CD14-positive monocyte (primary cell): ENCODE measurements around the gene DGKH. TPM values are rescaled to one million over a fixed set of nuclear protein-coding genes. Genes with fewer than 3 reads are reported as not detected.

ENCODE experiments used
- DNase-seq, 3 donors: peaks; one replicate each; pipeline ENCODE4 v3.0.0-alpha.2; 2011 to 2022
- H2AFZ ChIP-seq: 2 replicates; pipeline ENCODE4 v1.6.0; 2012; ENCODE audit warnings: mild to moderate bottlenecking, low read depth, low read length, inconsistent platforms; ENCODE audit not compliant: insufficient read depth, poor library complexity, severe bottlenecking
- H3K27ac ChIP-seq, 2 donors: 1 replicate in 1 of 2; 2 replicates in 1 of 2; pipeline ENCODE4 v1.5.1; 2012 to 2013; ENCODE audit warnings: low read length in 2 of 2, control low read depth in 1 of 2, inconsistent platforms in 1 of 2, low read depth in 1 of 2, mild to moderate bottlenecking in 1 of 2
- H3K27me3 ChIP-seq, 2 donors: one replicate each; pipeline versions ENCODE4 v1.6.0 to v1.6.1; 2011 to 2013; ENCODE audit warnings: low read length in 2 of 2; ENCODE audit not compliant: control insufficient read depth in 2 of 2, insufficient read depth in 2 of 2
- H3K36me3 ChIP-seq, 2 donors: replicated peaks in 1 of 2; 1 replicate in 1 of 2; 2 replicates in 1 of 2; pipeline versions ENCODE4 v1.5.1 to v1.6.1; 2012 to 2013; ENCODE audit warnings: low read length in 2 of 2, control low read depth in 1 of 2, inconsistent platforms in 1 of 2, mild to moderate bottlenecking in 1 of 2; ENCODE audit not compliant: insufficient read depth in 2 of 2, control insufficient read depth in 1 of 2
- H3K4me1 ChIP-seq, 2 donors: 1 replicate in 1 of 2; 2 replicates in 1 of 2; pipeline versions ENCODE4 v1.5.1 to v1.6.1; 2012 to 2013; ENCODE audit warnings: low read length in 2 of 2, control low read depth in 1 of 2, inconsistent platforms in 1 of 2, mild to moderate bottlenecking in 1 of 2, moderate library complexity in 1 of 2; ENCODE audit not compliant: insufficient read depth in 2 of 2, control insufficient read depth in 1 of 2
- H3K4me2 ChIP-seq: replicated peaks from 2 replicates; pipeline ENCODE3; 2012; ENCODE audit warnings: low read length, moderate library complexity, mild to moderate bottlenecking; ENCODE audit not compliant: poor library complexity, severe bottlenecking; ENCODE audit errors: extremely low read depth
- H3K4me3 ChIP-seq, 3 experiments: fragments of 200-600 bp in 1 of 3; sonication (generic) in 1 of 3; replicated peaks in 1 of 3; 1 replicate in 2 of 3; 2 replicates in 1 of 3; pipeline ENCODE4 v1.5.1; 2011 to 2013; ENCODE audit warnings: low read length in 3 of 3, mild to moderate bottlenecking in 3 of 3, control low read depth in 2 of 3, low read depth in 2 of 3, inconsistent platforms in 1 of 3, moderate library complexity in 1 of 3
- H3K79me2 ChIP-seq: 2 replicates; pipeline ENCODE4 v1.6.0; 2012; ENCODE audit warnings: mild to moderate bottlenecking, control low read depth, inconsistent platforms, low read length, moderate library complexity; ENCODE audit not compliant: insufficient read depth
- H3K9ac ChIP-seq: 2 replicates; pipeline ENCODE4 v1.6.0; 2017; ENCODE audit warnings: low read length, mild to moderate bottlenecking; ENCODE audit not compliant: insufficient read depth, poor library complexity, severe bottlenecking
- H3K9me3 ChIP-seq, 2 donors: replicated peaks in 1 of 2; 1 replicate in 1 of 2; 2 replicates in 1 of 2; pipeline versions ENCODE4 v1.5.1 to v1.6.1; 2012 to 2013; ENCODE audit warnings: low read length in 2 of 2, control low read depth in 1 of 2; ENCODE audit not compliant: control insufficient read depth in 1 of 2, insufficient read depth in 1 of 2
- H4K20me1 ChIP-seq: 2 replicates; pipeline ENCODE4 v1.6.0; 2012; ENCODE audit warnings: mild to moderate bottlenecking, low read length, control low read depth, moderate library complexity; ENCODE audit not compliant: insufficient read depth
- H3K27ac Mint-ChIP-seq, 7 donors: one replicate each; pipeline ENCODE4 v1.8.0; 2020; ENCODE audit warnings: mild to moderate bottlenecking in 7 of 7, mixed read lengths in 7 of 7, moderate library complexity in 6 of 7, inconsistent platforms in 2 of 7
- H3K27me3 Mint-ChIP-seq, 3 donors: one replicate each; pipeline ENCODE4 v1.8.0; 2021 to 2022; ENCODE audit warnings: low read depth in 3 of 3, mild to moderate bottlenecking in 3 of 3, mixed read lengths in 3 of 3, moderate library complexity in 3 of 3, inconsistent platforms in 1 of 3
- H3K36me3 Mint-ChIP-seq, 2 donors: one replicate each; pipeline ENCODE4 v1.8.0; 2020; ENCODE audit warnings: mixed read lengths in 2 of 2, inconsistent platforms in 1 of 2, mild to moderate bottlenecking in 1 of 2
- H3K4me1 Mint-ChIP-seq: one replicate; pipeline ENCODE4 v1.8.0; 2020; ENCODE audit warnings: mild to moderate bottlenecking, mixed read lengths
- H3K4me3 Mint-ChIP-seq, 2 donors: one replicate each; pipeline ENCODE4 v1.8.0; 2020; ENCODE audit warnings: mild to moderate bottlenecking in 2 of 2, mixed read lengths in 2 of 2, moderate library complexity in 1 of 2
- H3K9me3 Mint-ChIP-seq, 7 donors: one replicate each; pipeline ENCODE4 v1.8.0; 2020 to 2022; ENCODE audit warnings: mixed read lengths in 7 of 7, mild to moderate bottlenecking in 6 of 7, moderate library complexity in 6 of 7, inconsistent platforms in 2 of 7
- CTCF ChIP-seq: fragments of 200-600 bp; IDR thresholded peaks from one replicate; pipeline ENCODE4 v1.8.0; 2022; ENCODE audit warnings: antibody characterized with exemption, mild to moderate bottlenecking
- WGBS: methylation state at CpG from one replicate; pipeline ENCODE4 v1.1.5; 2013; ENCODE audit warnings: missing lambda C conversion rate; ENCODE audit not compliant: insufficient coverage; 5-methylcytosine and 5-hydroxymethylcytosine counted together
- intact Hi-C, 2 donors: fragments of 100-400 bp; cut with micrococcal nuclease; formaldehyde crosslinking; loops; one replicate each; pipeline versions ENCODE4 v1.15.0 to v1.15.1; 2023
- polyA plus RNA-seq, 3 donors: library from polyadenylated mRNA; depleted of rRNA in 1 of 3; unstranded in 2 of 3; stranded (reverse) in 1 of 3; fragments of 300-500 nt in 2 of 3; fragments of >200 nt in 1 of 3; fragmentation: Illumina TruSeq in 2 of 3; gene quantifications; 1 replicate in 2 of 3; 2 replicates in 1 of 3; pipeline ENCODE4 v1.2.3, GENCODE V29; 2012 to 2021

The DGKH gene
- polyA plus RNA-seq, 3 donors = 0.10 to 0.79 (median 0.15) TPM

- H3K36me3 ChIP-seq = no peaks in the 10 kb centered on the region
- no CpG with 5 or more reads among the region's 5 CpGs for WGBS
- intact Hi-C loops = no loop called here
- H3K4me1 ChIP-seq = peaks cover 0 to under 1% of the 10 kb centered on the region in 2 donors
- no peak for TF ChIP-seq CTCF
- H3K4me3 ChIP-seq = no peak overlapping the region
- no peak overlapping the region for H3K4me2 ChIP-seq
- H3K9me3 ChIP-seq = peaks cover 3 to 6% of the 10 kb centered on the region in 2 donors
- peaks cover 3 to 5% (median 4%) of the 10 kb centered on the region in 3 donors for H3K27me3 Mint-ChIP-seq
- no peak for DNase-seq
- H3K4me3 Mint-ChIP-seq = no peak overlapping the region
- no peak overlapping the region for H3K27ac Mint-ChIP-seq
- no peak overlapping the region for H2AFZ ChIP-seq
- no peaks in the 10 kb centered on the region for H3K79me2 ChIP-seq
- no peaks in the 10 kb centered on the region for H4K20me1 ChIP-seq
- H3K36me3 Mint-ChIP-seq = peaks cover 3% of the 10 kb centered on the region in 2 donors
- H3K27ac ChIP-seq = no peak overlapping the region
- peaks cover 0 to 5% of the 10 kb centered on the region in 2 donors for H3K27me3 ChIP-seq
- H3K4me1 Mint-ChIP-seq = peaks cover 2% of the 10 kb centered on the region
- H3K9me3 Mint-ChIP-seq = peaks cover 3 to 9% (median 5%) of the 10 kb centered on the region in 7 donors
- H3K9ac ChIP-seq = no peak overlapping the region
Observed at GRCh38 chr13:42054798-42055499, 6.5 kb downstream of the DGKH start.

- Histone ChIP-seq H4K20me1 (no peaks in the 10 kb centered on the region), H3K36me3 (no peaks in the 10 kb centered on the region), H3K79me2 (no peaks in the 10 kb centered on the region), H3K9ac (no peak overlapping the region), H3K4me2 (no peak overlapping the region), H3K9me3 (peaks cover 3 to 6% of the 10 kb centered on the region in 2 donors), H3K27me3 (no peaks in the 10 kb centered on the region), H2AFZ (no peak overlapping the region), H3K4me3 (no peak overlapping the region), H3K27ac (no peak overlapping the region), H3K4me1 (no peaks in the 10 kb centered on the region)
- H3K36me3 Mint-ChIP-seq = peaks cover 3% of the 10 kb centered on the region in 2 donors
- H3K27ac Mint-ChIP-seq = no peak overlapping the region
- intact Hi-C loops = no loop called here
- TF ChIP-seq CTCF = no peak
- H3K9me3 Mint-ChIP-seq = peaks cover 3 to 9% (median 6%) of the 10 kb centered on the region in 7 donors
- DNase-seq = no peak
- WGBS = 80% methylated on average over 1 of the region's 6 CpGs
- H3K4me3 Mint-ChIP-seq = no peak overlapping the region
- H3K4me1 Mint-ChIP-seq = peaks cover 2% of the 10 kb centered on the region
- peaks cover under 1 to 2% (median 1%) of the 10 kb centered on the region in 3 donors for H3K27me3 Mint-ChIP-seq
Observed at GRCh38 chr13:42055500-42056085, 7.1 kb downstream of the DGKH start.
